A204.1 (cell line): ENCODE results near the gene IL23R.

Source experiments
- FAIRE-seq: peaks from 2 replicates; lab custom pipeline; 2012; peaks lifted over from hg19 to GRCh38; lab: Jason Lieb, UNC

The IL23R gene

DNA sequence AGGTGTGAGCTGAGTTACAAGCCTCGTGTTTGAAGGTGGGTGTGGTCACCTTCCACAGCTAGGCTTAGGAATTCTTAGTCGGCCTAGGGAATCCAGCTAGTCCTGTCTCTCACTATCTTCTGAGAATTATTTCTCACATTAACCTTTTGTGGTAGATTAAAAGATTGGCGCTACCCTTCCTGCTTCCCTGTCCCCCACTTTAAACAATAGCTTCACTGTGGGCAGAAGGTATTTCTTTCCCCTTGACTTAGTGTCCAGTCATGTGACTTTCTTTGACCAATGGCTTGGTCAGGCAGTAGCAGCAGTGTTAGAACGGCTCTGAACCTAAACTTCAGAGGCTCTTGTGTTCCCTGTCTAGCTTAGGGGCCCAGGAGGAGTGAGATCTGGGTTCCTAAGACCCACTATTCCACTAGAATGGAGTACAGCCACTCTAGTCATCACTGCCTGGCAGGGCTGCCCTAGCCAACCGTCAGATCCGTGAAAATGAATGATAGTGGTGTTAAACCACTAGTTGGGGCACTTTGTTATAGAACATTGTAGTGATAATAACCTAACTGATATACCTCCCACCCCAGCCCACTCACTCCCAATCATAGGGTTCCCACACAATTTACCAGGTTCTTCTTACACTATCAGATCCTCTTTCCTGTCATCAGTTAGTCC, 17.6 kb upstream of the IL23R start:
- FAIRE-seq, result no peak

DNA sequence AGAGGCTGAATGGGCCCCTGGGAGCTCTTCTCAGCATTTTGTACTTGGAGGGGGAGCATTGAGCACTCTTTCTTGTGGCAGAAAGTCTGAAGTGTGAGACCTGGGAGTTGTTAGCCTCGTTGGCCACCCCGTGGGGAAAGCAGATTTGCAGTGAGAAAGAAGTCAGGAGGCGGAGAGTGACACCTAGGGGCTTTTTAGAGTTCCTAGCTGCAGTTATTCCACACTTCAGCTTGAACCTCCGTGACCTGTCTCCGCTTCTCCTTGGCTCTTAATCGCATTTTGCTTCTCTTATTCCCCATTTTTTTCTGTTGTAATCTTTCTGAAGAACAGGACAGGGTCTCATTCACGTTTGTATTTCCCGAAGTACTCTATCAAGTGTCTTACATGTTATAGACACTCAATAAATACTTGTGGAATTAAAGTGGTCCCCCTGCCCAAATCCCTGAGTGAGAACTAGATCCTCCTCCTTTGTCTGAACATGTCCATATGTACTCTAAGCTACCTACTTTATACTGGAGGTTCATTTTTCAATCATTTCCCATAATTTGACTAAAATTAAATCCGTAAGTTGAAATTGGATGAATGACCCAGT, 17.0 kb upstream of the IL23R start:
- no peak for FAIRE-seq

DNA sequence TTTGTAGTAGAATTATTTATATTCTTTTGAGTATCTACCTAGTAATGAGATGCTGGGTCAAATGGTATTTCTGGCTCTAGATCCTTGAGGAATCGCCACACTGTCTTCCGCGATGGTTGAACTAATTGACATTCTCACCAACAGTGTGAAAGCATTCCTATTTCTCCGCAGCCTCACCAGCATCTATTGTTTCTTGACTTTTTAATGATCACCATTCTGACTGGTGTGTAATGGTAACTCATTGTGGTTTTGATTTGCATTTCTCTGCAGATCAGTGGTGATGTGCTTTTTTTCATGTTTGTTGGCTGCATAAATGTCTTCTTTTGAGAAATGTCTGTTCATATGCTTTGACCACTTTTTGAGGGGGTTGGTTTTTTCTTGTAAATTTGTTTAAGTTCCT, 15.3 kb upstream of the IL23R start:
- FAIRE-seq, result no peak

DNA sequence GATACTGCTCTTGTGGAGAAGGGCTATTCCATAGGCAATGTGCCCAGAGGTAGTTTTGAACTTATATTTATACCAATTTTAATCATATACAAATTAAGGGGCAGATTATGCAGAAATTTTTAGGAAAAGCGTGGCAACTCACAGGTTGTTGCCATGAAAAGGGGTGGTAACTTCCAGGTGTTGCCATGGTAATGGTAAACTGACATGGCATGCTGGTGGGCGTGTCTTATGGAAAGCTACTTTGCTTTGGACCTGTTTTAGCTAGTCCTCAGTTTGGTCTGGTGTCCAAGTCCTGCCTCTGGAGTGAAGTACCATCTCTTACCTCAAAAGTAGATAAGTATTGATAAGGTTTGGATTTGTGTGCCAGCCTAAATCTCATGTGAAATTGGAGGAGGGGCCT, 7.9 kb upstream of the IL23R start:
- FAIRE-seq, result no peak

DNA sequence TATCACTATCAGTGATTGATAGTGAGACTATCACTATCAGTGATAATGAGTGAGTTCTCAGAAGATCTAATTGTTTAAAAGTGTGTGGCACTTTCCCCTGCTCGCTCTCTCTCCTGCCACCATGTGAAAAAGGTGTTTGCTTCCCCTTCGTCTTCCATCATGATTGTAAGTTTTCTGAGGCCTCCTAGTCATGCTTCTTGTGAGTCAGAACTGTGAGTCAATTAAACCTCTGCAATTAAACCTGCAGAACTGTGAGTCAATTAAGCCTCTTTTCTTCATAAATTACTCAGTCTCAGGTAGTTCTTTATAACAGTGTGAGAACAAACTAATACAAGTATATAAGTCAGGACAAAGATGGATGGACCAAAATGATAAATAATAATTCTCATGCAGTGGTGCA, 7.0 kb upstream of the IL23R start:
- FAIRE-seq, result no peak

DNA sequence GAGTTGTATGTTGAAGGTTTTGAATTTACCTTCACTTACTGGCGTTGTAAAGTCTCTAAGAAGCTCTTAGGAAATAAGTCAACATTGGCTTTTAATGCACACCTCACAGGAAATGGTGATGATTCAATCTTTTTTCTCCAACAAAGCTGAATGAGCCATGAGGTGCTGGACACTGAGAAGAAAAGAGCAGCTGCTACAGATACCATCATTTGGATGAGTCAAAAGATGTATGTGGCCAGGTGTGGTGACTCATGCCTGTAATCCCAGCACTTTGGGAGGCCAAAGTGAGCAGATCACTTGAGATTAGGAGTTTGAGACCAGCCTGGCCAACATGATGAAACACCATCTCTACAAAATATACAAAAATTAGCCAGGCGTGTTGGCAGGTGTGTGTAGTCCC, 3.3 kb upstream of the IL23R start:
- no peak for FAIRE-seq

DNA sequence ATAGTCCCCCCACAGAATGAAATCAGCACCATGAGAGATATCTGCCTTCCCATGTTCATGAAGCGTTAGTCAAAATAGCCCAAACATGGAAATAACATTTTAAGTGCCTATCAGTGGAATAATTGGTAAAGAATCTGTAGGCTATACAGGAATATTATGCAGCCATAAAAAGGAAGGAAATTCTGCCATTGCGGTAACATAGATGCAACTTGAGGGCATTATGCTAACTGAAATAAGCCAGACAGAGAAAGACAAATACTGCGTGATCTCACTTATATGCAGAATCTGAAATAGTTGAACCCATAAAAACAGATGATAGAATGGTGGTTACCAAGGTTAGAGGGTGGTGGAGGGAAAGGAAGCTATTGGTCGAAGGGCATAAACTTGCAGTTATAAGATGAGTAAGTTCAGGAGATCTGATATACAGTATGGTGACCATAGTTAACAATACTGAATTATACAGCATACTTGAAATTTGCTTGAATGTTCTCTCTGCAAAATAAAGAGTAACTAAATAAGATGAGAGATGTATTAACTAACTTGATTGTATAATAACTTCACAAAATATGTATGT, 699 bp upstream of the IL23R start:
- no peak for FAIRE-seq

DNA sequence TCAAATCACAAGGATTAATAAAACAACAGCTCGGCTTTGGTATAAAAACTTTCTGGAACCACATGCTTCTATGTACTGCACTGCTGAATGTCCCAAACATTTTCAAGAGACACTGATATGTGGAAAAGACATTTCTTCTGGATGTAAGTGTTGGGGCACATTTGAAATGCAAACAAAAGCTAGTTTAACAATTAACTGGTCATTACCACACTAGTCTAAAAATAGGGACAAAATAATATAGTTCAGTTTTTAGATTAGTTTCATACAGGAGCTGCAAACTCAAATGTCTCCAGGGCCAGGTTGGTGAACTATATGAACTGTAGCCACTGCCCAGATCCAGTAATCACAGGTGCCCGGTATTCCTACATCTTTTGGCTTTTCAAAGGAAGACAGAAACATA, 3.2 kb downstream of the IL23R start:
- no peak for FAIRE-seq

DNA sequence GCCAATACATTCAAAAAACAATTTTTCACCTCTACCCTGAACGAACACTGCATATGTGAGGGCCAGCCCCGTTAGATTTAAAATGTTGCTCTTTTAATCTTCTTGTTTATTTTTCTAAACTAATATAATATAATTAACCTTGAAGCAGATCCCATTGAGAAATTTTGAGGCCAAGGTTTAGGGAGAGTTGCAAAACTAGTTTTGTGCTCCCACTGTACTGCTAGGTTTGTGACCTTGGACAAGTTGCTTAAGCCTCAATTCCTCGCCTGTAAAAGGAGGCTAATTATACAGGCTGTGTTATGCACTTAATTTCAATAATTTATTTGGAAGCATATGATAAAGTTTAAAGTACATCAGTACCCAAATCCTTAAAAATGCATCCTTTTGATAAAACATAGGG, 3.7 kb downstream of the IL23R start:
- no peak for FAIRE-seq

DNA sequence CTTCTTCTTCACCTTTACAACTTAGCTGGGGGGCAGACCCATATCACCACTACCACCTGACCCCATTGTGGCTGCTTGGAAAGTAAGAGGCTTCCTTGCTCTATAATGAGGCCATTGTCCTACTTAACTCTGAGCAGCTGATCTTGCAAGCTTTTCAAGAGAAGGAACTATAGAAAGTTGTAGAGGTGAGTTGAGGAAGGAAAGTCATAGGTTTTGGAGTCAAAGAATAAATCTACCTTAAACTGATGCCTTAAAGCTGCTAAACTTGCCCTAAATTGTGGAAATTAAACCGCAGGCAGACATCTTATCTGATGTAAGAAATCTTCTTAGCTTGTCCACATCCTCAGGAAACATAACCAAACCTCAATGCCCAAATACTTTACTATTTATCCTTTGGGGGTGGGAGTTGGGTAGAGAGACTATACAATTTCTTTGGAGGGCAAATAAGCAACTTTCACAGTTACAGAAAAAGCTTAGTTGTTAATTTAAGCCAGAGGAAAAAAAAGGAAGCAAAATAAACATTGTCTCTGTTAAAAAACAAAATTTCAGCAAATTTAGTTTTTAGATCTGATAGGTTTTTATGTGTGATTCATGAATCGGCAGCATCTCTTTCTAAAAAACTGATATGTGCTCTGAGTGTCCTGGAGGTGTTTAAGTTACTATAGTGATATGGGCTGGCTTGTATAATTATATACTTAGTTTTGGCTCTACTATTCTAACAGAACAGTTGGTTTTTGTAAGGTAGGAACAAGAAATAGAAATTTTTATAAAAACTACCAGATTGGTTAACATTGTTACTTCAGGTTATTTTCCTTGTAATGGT, 4.7 kb downstream of the IL23R start:
- FAIRE-seq, result no peak

DNA sequence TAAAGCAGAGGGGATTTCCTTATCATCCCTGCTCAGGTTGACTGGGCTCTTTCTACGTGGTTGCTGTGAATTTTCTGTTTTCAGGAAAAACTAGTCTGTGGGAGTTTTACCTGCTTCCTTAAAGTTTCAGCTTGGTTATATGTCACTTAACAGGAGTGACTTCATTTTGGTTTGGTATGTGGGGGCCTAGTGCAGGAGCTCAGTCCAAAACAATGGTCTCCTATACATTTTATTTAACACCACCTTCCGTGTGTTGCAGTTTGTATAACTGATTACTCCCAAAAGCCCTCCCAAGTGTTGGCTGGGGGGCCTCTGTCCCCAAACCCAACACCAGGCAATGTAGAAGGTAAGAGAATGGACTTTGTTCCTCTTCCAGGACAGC, 5.3 kb downstream of the IL23R start:
- no peak for FAIRE-seq

DNA sequence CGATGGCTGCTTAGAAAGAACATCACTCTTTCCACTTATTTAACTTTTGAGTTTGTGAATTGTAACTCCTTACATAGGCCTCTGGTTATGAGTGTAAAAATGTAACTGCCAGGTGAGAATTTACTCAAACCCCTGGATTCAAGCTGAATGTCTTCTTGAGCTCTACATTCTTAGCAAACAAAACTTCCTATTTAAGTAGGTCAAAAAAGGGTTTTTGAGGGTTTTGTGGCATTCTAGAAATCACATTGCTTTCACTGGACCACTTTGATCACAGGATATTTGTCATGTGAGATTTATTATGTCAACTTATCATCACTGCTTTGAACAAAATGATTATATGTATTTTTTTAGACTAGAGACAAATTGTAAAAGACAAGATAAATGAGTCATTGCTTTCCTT, 5.7 kb downstream of the IL23R start:
- no peak for FAIRE-seq

DNA sequence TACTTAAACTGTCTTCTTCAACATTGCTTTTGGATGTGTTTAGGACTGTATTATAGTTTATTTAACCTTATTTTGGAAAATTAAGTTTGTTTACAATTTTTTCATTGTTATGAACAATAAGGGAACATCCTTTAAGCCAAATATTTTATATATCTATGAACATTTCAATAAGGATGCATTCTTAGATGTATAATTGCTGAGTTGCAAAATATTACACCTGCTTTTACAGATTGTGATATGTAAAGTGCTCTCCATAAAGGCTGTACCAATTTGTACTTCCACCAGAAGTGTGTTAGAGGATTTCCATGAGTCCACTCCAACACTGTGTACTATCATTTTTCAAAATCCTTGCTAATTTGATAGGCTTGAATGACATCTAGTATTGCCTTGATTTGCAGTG, 7.7 kb downstream of the IL23R start:
- FAIRE-seq, result no peak

DNA sequence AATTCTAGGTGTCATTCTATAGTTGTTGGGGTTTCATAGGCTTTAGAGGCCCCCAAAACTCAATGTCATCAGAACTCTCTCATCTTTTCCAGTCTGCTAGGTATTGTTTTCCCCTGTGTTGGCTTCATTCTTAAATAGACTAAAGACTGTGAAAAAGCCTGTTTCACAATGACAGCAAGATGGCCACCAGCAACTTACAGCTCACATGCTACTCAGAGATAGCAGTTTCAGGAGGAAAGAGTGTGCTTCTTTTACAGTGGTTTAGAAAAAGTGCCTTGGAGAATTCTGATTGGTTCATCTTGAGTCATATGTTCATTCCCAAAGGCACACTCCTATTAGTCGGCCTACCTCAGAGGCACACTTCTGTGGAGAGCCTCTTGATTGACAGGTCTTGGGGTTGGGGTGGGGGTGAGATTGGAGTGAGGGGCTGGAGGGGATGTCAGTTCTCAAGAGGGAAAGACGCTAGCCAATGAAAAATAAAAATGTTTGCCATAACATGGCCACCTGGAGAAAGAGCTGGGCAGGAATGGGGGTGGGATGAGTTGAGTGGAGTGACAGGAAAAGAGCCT, 8.5 kb downstream of the IL23R start:
- no peak for FAIRE-seq

DNA sequence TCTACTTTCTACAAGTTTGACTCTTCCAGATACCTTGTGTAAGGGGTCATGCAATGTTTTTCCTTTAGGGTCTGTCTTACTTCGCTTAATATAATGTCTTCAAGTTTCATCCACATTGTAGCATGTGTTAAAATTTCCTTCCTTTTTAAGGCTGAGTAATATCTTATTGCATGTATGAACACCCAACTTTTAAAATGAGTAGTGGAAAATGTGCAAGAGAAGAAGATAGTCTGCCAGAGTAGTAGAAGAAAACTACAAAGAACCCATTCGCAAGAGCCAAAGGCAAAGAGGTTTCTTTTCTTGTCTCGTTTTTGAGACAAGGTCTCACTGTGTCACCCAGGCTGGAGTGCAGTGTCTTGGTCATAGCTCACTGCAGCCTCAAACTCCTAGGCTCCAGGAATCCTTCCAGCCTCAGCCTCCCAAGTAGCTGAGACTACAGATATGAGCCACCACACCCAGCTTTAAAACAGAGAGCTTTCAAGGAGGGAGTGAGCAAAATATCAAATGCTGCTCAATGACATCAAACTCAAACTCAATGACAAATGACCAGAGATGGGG, 9.4 kb downstream of the IL23R start:
- FAIRE-seq, result no peak

DNA sequence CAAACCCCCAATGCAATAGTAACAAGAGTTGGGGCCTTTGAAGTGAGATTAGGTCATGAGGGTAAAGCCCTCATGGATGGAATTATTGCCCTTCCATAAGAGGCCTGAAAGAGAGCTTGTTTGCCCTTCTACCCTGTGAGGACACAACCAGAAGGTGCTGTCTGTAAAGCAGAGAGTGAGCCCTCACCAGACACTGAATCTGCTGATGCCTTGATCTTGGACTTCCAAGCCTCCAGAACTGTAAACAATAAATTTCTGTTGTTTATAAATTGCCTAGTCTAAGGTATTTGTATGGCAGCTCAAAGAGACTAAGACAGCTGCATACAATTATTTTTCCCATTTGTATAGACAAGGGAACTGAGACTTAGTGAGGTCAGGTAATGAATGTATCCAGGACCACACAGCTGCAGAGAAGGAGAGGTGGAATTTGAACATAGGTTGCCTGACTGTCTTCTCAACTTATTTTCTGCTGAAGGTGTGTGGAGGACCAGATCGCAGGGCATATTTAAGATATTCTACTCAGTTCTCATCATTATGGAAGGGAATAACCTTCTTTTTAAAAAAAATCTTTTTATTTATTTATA, 18.7 kb downstream of the IL23R start:
- no peak for FAIRE-seq

DNA sequence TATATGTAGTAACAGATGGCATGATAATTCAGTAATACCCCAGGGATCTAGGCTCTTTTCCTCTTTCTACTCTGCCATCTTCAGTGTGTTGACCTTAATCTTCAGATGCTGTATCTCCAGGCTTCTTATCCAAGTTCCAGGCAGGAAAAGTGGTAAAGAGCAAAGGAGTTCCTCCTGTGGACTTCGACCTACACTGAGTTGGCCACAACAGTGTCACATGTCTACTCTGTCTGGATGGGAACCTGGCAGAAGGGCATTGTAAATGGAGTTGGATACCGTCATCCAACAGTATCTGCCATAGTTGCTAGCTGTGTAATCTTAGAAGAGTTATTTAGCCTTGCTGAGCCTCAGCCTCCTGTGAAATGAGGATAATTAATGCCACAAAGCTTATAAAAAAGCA, 21.9 kb downstream of the IL23R start:
- FAIRE-seq, result no peak

DNA sequence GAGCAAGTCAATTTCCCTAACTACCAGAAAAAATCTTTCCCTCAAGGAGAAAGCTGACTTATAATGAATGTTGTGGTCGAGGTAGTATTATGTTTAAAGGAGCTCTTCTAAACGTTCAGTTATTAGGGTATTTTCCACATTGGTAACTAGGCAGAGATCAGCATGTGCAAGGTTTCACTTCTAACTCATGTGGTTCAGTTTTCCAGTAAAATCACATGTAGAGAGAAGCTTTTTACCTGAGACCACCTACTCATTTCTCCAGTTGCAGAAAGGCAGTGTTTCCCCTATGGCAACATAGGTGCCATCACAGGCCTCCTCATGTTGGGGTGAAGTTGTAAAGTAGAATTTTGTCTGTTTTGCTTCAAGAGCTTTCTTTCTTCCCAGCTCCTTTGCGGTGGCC, 23.7 kb downstream of the IL23R start:
- FAIRE-seq, result no peak

DNA sequence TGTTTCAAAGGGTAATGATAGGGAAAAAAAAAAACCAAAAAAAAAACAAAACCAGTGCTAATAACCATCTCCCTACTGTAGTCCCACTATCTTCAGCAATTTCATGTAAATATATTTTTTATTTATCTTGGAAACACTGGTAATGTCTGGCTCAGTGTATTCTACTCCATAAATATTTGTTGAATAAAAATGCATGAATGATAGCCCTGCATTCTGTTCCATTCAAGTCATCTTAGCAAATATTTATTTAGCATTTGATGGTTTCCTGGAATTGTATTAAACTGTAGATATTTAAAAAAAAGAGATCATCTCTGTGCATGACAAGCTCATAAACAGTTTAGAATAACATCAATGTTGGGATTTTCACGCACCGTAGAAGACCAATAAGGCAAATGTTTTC, 24.2 kb downstream of the IL23R start:
- no peak for FAIRE-seq

DNA sequence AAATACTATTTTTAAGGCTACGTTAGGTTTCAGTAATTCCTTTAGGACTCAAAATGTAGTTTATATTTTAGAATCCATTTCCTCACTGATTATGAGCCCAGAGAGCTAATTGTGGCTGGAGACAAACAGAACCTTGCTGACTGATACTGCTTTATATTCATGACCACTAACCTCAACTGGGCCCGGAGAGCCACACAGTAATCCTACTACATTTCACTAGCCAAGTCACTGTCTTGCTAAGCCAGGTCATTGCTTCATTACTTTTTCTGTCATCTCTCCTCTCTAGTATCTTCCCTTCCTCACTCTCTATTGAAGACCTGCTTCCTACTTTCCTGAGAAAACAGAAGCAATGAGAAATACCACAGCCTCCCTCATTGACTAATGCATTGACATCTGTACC, 24.7 kb downstream of the IL23R start:
- FAIRE-seq, result no peak

DNA sequence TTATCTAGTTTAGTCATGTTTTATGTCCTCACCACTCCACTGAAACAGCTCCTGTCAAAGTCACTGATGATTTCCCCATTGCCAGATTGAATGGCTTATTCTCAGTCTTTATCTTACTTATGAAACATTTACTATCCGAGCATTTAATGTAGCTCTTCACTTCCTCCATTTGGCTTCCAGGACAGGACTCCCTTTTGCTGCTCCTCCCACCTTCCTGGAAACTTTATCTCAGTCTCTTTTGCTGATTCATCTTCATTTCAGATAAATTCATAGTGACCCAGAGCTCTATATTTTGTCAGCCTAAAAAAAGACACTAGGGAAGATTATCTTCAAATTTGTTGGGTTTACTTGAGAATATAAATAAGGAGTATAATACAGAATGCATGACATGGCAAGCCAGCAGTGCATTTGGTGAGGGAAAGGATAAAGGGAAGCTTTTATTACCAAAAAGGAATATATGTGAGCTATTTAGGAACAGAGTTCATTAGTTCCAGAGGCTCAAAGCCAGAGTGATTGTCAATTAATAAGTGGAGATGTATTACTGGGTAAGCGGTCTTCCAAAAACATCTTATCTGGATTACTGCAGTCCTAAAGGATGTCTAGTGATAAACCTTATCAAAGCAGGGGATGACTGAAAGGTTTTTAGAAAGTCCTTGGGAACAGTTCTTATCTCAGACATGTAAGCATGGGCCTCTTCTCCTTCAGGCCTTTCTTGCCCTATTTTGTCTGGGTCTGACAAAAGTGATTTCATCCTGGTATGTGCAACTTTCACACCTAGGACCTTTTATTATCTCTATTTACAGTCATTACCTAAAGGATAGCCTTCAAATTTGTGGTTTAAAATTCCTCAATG, 25.6 kb downstream of the IL23R start:
- no peak for FAIRE-seq
